ENCODE data around the gene PAFAH1B2. TPM values are rescaled to one million over a fixed set of nuclear protein-coding genes. Genes with fewer than 3 reads are reported as not detected.

Gene PAFAH1B2
- total and polyA plus RNA-seq, 2 of the 8 experiments (the other 6 are each of a cell fraction or from before 2014, with no cell fraction given): 38.2 to 161 TPM

DNA sequence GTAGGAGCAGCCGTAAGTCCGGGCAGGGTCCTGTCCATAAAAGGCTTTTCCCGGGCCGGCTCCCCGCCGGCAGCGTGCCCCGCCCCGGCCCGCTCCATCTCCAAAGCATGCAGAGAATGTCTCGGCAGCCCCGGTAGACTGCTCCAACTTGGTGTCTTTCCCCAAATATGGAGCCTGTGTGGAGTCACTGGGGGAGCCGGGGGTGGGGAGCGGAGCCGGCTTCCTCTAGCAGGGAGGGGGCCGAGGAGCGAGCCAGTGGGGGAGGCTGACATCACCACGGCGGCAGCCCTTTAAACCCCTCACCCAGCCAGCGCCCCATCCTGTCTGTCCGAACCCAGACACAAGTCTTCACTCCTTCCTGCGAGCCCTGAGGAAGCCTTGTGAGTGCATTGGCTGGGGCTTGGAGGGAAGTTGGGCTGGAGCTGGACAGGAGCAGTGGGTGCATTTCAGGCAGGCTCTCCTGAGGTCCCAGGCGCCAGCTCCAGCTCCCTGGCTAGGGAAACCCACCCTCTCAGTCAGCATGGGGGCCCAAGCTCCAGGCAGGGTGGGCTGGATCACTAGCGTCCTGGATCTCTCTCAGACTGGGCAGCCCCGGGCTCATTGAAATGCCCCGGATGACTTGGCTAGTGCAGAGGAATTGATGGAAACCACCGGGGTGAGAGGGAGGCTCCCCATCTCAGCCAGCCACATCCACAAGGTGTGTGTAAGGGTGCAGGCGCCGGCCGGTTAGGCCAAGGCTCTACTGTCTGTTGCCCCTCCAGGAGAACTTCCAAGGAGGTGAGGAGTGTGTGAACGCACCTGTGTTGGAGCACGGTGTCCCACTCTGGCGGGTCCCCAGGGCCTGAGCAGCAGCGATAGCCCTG, 55.2 kb downstream of the PAFAH1B2 start, which contains the start of gene TAGLN (continued):
- TF ChIP-seq, protein P1, sequence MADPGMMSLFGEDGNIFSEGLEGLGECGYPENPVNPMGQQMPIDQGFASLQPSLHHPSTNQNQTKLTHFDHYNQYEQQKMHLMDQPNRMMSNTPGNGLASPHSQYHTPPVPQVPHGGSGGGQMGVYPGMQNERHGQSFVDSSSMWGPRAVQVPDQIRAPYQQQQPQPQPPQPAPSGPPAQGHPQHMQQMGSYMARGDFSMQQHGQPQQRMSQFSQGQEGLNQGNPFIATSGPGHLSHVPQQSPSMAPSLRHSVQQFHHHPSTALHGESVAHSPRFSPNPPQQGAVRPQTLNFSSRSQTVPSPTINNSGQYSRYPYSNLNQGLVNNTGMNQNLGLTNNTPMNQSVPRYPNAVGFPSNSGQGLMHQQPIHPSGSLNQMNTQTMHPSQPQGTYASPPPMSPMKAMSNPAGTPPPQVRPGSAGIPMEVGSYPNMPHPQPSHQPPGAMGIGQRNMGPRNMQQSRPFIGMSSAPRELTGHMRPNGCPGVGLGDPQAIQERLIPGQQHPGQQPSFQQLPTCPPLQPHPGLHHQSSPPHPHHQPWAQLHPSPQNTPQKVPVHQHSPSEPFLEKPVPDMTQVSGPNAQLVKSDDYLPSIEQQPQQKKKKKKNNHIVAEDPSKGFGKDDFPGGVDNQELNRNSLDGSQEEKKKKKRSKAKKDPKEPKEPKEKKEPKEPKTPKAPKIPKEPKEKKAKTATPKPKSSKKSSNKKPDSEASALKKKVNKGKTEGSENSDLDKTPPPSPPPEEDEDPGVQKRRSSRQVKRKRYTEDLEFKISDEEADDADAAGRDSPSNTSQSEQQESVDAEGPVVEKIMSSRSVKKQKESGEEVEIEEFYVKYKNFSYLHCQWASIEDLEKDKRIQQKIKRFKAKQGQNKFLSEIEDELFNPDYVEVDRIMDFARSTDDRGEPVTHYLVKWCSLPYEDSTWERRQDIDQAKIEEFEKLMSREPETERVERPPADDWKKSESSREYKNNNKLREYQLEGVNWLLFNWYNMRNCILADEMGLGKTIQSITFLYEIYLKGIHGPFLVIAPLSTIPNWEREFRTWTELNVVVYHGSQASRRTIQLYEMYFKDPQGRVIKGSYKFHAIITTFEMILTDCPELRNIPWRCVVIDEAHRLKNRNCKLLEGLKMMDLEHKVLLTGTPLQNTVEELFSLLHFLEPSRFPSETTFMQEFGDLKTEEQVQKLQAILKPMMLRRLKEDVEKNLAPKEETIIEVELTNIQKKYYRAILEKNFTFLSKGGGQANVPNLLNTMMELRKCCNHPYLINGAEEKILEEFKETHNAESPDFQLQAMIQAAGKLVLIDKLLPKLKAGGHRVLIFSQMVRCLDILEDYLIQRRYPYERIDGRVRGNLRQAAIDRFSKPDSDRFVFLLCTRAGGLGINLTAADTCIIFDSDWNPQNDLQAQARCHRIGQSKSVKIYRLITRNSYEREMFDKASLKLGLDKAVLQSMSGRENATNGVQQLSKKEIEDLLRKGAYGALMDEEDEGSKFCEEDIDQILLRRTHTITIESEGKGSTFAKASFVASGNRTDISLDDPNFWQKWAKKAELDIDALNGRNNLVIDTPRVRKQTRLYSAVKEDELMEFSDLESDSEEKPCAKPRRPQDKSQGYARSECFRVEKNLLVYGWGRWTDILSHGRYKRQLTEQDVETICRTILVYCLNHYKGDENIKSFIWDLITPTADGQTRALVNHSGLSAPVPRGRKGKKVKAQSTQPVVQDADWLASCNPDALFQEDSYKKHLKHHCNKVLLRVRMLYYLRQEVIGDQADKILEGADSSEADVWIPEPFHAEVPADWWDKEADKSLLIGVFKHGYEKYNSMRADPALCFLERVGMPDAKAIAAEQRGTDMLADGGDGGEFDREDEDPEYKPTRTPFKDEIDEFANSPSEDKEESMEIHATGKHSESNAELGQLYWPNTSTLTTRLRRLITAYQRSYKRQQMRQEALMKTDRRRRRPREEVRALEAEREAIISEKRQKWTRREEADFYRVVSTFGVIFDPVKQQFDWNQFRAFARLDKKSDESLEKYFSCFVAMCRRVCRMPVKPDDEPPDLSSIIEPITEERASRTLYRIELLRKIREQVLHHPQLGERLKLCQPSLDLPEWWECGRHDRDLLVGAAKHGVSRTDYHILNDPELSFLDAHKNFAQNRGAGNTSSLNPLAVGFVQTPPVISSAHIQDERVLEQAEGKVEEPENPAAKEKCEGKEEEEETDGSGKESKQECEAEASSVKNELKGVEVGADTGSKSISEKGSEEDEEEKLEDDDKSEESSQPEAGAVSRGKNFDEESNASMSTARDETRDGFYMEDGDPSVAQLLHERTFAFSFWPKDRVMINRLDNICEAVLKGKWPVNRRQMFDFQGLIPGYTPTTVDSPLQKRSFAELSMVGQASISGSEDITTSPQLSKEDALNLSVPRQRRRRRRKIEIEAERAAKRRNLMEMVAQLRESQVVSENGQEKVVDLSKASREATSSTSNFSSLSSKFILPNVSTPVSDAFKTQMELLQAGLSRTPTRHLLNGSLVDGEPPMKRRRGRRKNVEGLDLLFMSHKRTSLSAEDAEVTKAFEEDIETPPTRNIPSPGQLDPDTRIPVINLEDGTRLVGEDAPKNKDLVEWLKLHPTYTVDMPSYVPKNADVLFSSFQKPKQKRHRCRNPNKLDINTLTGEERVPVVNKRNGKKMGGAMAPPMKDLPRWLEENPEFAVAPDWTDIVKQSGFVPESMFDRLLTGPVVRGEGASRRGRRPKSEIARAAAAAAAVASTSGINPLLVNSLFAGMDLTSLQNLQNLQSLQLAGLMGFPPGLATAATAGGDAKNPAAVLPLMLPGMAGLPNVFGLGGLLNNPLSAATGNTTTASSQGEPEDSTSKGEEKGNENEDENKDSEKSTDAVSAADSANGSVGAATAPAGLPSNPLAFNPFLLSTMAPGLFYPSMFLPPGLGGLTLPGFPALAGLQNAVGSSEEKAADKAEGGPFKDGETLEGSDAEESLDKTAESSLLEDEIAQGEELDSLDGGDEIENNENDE (IDR thresholded peaks at IDR 0.05; ENCODE audit: insufficient replicate concordance, low read length): no peak
- TF ChIP-seq TCF12 (IDR thresholded peaks at IDR 0.05; ENCODE audit: low read depth, low read length) (no peak), CREB1 (IDR thresholded peaks at IDR 0.05) (peak; percentile 57), NRF1 (IDR thresholded peaks at IDR 0.05; ENCODE audit: low read depth, low read length) (no peak), SIRT6 (IDR thresholded peaks at IDR 0.05; ENCODE audit: low read length) (no peak), GABPA (IDR thresholded peaks at IDR 0.05; ENCODE audit: borderline replicate concordance, insufficient read depth, low read length) (no peak), HDAC2 (IDR thresholded peaks at IDR 0.05; ENCODE audit: borderline replicate concordance in 1 of 2, low read depth in 2 of 2, low read length in 2 of 2) (no peak), BACH1 (IDR thresholded peaks at IDR 0.05; ENCODE audit: low read length) (no peak), CBX5 (IDR thresholded peaks at IDR 0.05; ENCODE audit: low read depth, low read length) (no peak), TAF1 (IDR thresholded peaks at IDR 0.05; ENCODE audit: low read depth, low read length) (peak; percentile 81)

Data from H1 (cell line).